SK-N-MC (cell line): ENCODE data around the gene ATP6V0B.

Experiments used
- EZH2 ChIP-seq: fragments of 200-600 bp; sonication (generic); IDR thresholded peaks from one replicate; pipeline ENCODE4 v1.6.1; 2017; ENCODE audit warnings: antibody characterized with exemption
- POLR2AphosphoS5 ChIP-seq: IDR thresholded peaks from 2 replicates; pipeline ENCODE4 v1.6.1; 2012; ENCODE audit warnings: mild to moderate bottlenecking, low read depth, low read length, borderline replicate concordance

DNA sequence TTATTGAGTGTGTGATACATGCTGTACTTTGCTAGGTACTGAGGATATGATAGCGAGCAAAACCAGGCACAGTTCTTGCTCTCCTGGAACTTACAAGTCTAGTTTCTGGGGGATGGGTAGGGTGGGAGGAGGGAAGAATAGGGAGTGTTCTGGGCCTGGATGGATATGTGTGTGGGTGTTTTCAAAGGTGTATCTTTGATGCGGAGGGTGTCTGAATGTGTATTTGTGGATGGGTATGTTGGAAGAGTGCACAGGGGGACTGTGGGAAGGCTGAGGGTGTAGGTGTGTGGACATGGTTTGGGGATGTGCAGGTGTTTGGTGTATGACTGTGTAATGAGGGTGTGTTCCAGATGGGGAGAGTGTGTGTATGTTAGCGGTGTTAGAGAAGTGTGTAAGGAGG lies 9.4 kb upstream of the ATP6V0B start:
- TF ChIP-seq POLR2AphosphoS5: no peak
- no peak for TF ChIP-seq EZH2
